Activated effector memory CD4-positive, alpha-beta T cell treated with Interleukin-2 at 50 U/mL for 16 hours (primary cell): ENCODE measurements around the gene ASB15.
"Not testable (repeated sequence)": the region's sequence is repeated elsewhere in the genome, so short reads cannot be mapped to it uniquely, and the experiment has no call there.

Experiments used
- DNase-seq: peaks from one replicate; pipeline ENCODE4 v3.0.0-alpha.2; 2020

ASB15 gene

GRCh38 chr7:123599766-123600165 lies 1.9 kb upstream of the ASB15 start:
- DNase-seq, result no peak

- DNase-seq, result no peak
Observed at GRCh38 chr7:123600876-123601275, 745 bp upstream of the ASB15 start.

- DNase-seq, result no peak
Observed at GRCh38 chr7:123602648-123603047, 1.0 kb downstream of the ASB15 start.

- DNase-seq, result no peak
Observed at GRCh38 chr7:123604739-123605138, 3.1 kb downstream of the ASB15 start.

- DNase-seq, result no peak
Observed at GRCh38 chr7:123607423-123607975, 5.9 kb downstream of the ASB15 start.

- no peak for DNase-seq
Observed at GRCh38 chr7:123608991-123609882, 7.6 kb downstream of the ASB15 start.

- no peak for DNase-seq
Observed at GRCh38 chr7:123609883-123610239, 8.2 kb downstream of the ASB15 start.

GRCh38 chr7:123612024-123612423 lies 10.4 kb downstream of the ASB15 start:
- DNase-seq, result no peak

GRCh38 chr7:123615344-123615743 lies 13.7 kb downstream of the ASB15 start:
- no peak for DNase-seq

- no peak for DNase-seq
Observed at GRCh38 chr7:123616223-123616622, 14.6 kb downstream of the ASB15 start.

GRCh38 chr7:123621707-123622106 lies 20.1 kb downstream of the ASB15 start:
- DNase-seq, result no peak

- no peak for DNase-seq
Observed at GRCh38 chr7:123622660-123623386, 21.2 kb downstream of the ASB15 start.

- DNase-seq, result peak; percentile 33
Observed at GRCh38 chr7:123624527-123625183, 23.0 kb downstream of the ASB15 start.

GRCh38 chr7:123625254-123625653 lies 23.6 kb downstream of the ASB15 start:
- DNase-seq, result no peak

- no peak for DNase-seq
Observed at GRCh38 chr7:123627851-123628250, 26.2 kb downstream of the ASB15 start.

- no peak for DNase-seq
Observed at GRCh38 chr7:123628829-123629228, 27.2 kb downstream of the ASB15 start.

- DNase-seq, result no peak
Observed at GRCh38 chr7:123629281-123629680, 27.7 kb downstream of the ASB15 start.

GRCh38 chr7:123632808-123633207 lies 31.2 kb downstream of the ASB15 start:
- DNase-seq, result no peak

- no peak for DNase-seq
Observed at GRCh38 chr7:123633553-123633952, 31.9 kb downstream of the ASB15 start.

- DNase-seq, result not testable (repeated sequence)
Observed at GRCh38 chr7:123634011-123634573, 32.5 kb downstream of the ASB15 start.

- DNase-seq, result no peak
Observed at GRCh38 chr7:123635551-123636359, 34.1 kb downstream of the ASB15 start.

GRCh38 chr7:123637203-123637602 lies 35.6 kb downstream of the ASB15 start:
- no peak for DNase-seq
